HEK293T (cell line): ENCODE results near the gene AGAP1.

Experiments used
- ARNT ChIP-seq: fragments of 450-650 bp; IDR thresholded peaks from 2 replicates; pipeline ENCODE4 v1.6.1; 2017; ENCODE audit warnings: mild to moderate bottlenecking
- BHLHE40 ChIP-seq: fragments of 450-650 bp; IDR thresholded peaks from 2 replicates; pipeline ENCODE4 v1.6.1; 2016; ENCODE audit warnings: mild to moderate bottlenecking, moderate library complexity, borderline replicate concordance
- ELF4 ChIP-seq: fragments of 450-650 bp; IDR thresholded peaks from 2 replicates; pipeline ENCODE4 v1.6.1; 2017; ENCODE audit warnings: antibody characterized with exemption
- FOXM1 ChIP-seq: fragments of 450-650 bp; IDR thresholded peaks from 2 replicates; pipeline ENCODE4 v1.6.1; 2017; ENCODE audit warnings: mild to moderate bottlenecking, borderline replicate concordance
- HDGF ChIP-seq: fragments of 450-650 bp; IDR thresholded peaks from 2 replicates; pipeline ENCODE4 v1.6.1; 2017; ENCODE audit warnings: antibody characterized with exemption, borderline replicate concordance
- LEF1 ChIP-seq: fragments of 450-650 bp; IDR thresholded peaks from 2 replicates; pipeline ENCODE4 v1.6.1; 2017; ENCODE audit warnings: mild to moderate bottlenecking, borderline replicate concordance
- SP1 ChIP-seq: fragments of 450-650 bp; IDR thresholded peaks from 2 replicates; pipeline ENCODE4 v1.6.1; 2017
- SUZ12 ChIP-seq: fragments of 450-650 bp; IDR thresholded peaks from 2 replicates; pipeline ENCODE4 v1.6.1; 2016; ENCODE audit warnings: mild to moderate bottlenecking
- TARDBP ChIP-seq: fragments of 450-650 bp; IDR thresholded peaks from 2 replicates; pipeline ENCODE4 v1.6.1; 2016
- ZNF384 ChIP-seq: fragments of 450-650 bp; IDR thresholded peaks from 2 replicates; pipeline ENCODE4 v1.6.1; 2016
- TF ChIP-seq, protein P1 (sequence below): fragments of 450-650 bp; IDR thresholded peaks from 2 replicates; pipeline ENCODE4 v1.6.1; 2016

DNA sequence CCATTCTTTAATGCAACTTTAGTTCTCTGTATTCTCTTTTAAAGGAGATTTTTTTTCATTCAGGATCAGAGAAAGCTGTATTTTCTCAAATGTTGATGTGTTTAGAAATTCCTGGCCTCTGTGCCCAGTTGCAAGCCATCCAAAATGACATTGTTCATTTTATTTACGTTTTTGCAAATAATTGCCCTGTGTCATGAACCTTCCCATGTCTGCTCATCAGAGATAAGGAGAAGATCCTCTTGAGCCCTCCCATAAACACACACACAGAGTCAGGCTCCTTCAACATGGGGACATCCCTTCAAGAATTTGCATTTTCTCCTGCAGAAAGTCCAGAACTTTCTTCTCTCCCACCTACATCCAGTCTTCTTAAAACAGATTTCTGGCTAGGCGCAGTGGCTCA is 415.5 kb downstream of the AGAP1 start:
- TF ChIP-seq FOXM1 (no peak), ZNF384 (no peak), SP1 (no peak), HDGF (no peak), SUZ12 (no peak), BHLHE40 (no peak), ELF4 (no peak), TARDBP (no peak), LEF1 (no peak), ARNT (no peak)
- TF ChIP-seq, protein P1, sequence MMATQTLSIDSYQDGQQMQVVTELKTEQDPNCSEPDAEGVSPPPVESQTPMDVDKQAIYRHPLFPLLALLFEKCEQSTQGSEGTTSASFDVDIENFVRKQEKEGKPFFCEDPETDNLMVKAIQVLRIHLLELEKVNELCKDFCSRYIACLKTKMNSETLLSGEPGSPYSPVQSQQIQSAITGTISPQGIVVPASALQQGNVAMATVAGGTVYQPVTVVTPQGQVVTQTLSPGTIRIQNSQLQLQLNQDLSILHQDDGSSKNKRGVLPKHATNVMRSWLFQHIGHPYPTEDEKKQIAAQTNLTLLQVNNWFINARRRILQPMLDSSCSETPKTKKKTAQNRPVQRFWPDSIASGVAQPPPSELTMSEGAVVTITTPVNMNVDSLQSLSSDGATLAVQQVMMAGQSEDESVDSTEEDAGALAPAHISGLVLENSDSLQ, result no peak
